HG02610 (cell line): Measurements from ENCODE around the gene DIPK1B.

Experiments used
- ATAC-seq: cut with Tn5 transposase; IDR thresholded peaks from one replicate; pipeline ENCODE4 v1.9.1; 2021; ENCODE audit warnings: mild to moderate bottlenecking, moderate library complexity; ENCODE audit not compliant: unreplicated experiment

DIPK1B gene

DNA sequence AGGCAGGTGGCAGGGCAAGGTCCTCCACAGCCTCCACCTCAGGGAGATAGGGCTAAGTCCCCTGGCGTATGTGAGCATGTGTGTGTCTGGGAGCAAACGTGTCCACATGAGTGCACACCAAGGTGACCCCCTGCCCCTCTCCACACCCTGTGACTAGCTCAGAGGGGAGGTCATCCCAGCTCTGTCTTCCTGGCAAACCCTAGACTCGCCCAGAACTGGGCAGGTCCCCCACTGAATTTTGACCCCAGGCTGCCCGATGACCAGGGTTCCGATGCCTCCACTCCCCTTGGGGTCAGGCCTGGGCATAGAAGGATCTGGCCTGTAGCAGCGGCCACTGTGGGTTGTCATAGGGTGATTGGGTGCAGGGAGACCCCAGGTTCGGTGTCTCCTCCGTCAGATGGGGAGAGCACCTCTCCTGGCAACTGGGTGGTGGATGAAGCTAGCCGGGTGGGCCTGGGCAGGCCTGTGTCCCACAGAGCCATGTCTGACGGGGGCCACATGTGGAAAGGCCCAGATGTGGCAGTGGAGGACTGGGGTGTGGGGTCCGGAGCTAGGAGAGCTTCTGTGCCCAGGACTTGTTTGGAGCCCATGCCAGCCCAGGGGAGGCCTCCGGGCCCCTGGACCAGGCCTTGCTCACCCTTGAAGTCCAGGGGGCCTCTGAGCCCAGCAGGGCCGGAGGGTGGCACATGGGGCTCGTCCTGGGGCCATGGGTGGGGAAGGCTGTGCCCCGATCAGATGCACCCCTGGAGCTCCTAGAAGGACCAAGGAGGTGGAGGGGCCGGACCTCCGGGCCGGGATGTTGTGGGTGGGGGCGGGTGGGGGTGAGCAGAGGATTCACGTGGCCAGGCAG, 6.2 kb downstream of the DIPK1B start:
- ATAC-seq, result no peak

- no peak for ATAC-seq
Measured at GRCh38 chr9:136719195-136719880, 7.0 kb downstream of the DIPK1B start.

- ATAC-seq, result no peak
Measured at GRCh38 chr9:136720251-136720897, 8.0 kb downstream of the DIPK1B start.

GRCh38 chr9:136720898-136721338, 8.5 kb downstream of the DIPK1B start:
- ATAC-seq, result no peak

DNA sequence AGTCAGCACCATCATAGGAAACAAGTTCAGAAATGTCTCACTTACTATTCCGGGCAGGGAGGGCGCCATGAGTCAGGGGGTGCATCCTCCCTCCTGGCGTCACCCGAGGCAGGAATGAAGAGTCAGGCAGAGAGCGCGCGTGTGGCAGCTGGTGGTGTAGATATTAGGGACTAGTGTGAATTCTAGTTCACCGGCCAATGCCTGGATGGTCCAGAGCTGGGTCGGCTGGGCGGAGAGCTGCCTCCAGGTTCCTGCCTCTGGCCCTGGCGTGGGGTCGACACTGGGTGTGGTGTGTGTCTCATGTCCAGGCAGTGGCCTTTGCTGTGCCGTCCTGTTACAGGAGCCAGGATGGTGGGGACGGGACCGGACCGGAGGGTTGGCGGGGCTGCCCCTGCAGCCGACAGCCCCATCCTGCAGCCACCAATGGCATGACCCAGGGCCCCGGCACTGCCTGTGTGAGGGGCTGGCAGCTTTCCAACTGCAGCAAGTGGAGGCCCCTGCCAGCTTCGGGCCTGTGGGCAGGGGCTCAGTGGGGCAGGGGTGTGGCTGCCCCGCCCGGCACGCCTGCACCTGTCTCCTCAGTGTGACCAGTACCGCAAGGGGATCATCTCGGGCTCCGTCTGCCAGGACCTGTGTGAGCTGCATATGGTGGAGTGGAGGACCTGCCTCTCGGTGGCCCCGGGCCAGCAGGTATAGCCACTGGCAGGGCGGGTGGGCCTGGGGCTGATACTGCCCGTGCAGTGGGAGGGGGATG, 9.1 kb downstream of the DIPK1B start:
- no peak for ATAC-seq

DNA sequence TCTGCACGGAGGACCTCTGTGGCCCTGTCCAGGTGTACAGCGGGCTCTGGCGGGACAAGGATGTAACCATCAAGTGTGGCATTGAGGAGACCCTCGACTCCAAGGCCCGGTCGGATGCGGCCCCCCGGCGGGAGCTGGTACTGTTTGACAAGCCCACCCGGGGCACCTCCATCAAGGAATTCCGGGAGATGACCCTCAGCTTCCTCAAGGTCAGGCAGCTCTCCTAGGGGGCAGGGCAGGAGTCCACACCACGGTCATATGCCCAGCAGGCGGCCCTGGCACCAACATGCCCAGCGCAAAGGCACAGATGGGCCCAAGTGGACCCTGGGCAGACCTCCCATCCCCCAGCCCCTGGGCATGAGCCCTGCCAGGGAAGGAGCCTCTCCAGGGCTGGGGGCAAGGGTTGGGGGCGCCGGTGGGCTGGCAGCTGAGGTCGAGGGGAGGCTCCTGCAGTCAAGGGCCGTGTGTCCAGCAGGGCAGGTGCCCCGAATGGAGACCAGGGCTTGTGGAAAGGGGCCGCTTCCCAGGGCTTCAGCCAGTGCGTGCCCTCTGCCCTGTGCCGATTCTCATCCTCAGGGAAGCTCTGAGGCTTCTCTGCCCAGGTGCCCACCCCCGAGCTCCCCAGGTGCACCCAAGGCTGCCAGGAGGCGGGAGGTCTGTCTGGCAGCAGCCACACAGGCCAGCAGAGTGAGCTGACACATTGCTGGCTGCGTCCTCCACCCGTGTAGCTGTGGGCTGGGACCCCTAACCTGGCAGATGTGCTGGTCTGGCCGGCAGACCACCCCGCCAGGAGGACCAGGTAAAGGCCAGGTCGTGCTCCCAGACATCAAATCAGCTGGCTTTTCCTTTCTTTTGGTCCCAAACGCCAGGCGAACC, 10.0 kb downstream of the DIPK1B start:
- ATAC-seq, result no peak

DNA sequence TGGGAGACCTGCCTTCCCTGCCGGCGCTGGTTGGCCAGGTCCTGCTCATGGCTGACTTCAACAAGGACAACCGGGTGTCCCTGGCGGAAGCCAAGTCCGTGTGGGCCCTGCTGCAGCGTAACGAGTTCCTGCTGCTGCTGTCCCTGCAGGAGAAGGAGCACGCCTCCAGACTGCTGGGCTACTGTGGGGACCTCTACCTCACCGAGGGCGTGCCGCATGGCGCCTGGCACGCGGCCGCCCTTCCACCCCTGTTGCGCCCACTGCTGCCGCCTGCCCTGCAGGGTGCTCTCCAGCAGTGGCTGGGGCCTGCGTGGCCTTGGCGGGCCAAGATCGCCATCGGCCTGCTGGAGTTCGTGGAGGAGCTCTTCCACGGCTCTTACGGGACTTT, 10.6 kb downstream of the DIPK1B start:
- ATAC-seq, result no peak

GRCh38 chr9:136723362-136723976, 11.1 kb downstream of the DIPK1B start:
- ATAC-seq, result no peak

DNA sequence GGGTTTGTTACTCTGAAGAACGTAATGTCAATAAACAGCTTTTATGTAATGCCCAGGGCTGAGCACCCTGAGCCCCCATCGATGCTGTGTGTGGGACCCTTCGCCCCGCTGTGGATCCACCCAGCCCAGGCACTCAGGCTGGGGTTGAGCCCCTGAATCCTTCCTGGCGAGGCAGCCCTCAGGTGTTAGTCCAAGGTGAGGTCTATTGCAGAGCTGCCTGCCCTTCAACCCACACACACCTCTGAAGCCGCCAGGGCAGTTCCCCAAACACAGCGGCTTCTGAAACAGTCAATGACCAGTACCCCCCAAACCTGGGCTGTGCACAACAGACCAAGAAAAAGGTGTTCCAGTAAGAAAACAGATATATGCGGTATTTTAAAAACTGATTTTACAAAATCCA, 11.6 kb downstream of the DIPK1B start:
- no peak for ATAC-seq

DNA sequence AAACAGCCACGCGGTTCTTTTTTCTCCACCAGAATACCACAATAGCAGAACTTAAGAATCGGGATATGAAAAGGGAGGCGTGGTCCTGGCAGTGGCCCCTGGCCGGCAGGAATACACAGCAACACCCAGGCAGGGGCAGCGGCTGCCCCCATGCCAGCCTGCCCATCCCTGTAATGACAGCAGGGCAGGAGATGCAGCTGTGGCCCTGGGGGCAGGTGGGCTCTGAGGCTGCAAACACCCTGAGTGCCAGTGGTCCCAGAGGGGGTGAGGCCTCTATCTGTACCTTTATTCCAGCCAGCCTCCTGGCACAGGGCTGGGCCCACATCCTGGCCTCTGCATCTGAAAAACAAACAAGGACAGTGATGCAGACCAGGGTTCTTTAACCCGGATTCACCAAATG, 12.4 kb downstream of the DIPK1B start:
- ATAC-seq, result no peak

DNA sequence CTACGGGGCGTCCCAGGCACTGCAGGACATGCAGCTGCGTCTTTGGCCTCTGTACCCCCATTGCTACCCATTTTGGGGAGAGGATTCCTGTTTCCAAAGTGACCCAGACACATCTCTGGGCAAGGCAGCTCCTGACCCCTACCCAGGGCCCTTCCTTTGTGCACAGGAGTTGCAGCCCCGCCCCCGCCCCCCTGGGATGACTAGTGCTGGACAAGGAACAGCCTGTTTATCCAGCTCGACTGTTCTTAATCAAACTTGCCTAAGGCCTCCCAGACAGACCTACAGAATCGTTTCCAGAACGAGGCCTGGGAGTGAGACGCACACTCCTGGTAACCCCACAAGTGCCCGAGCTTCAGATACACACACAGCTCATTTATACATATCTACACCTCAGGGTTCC, 13.2 kb downstream of the DIPK1B start:
- no peak for ATAC-seq

- ATAC-seq, result no peak
Measured at GRCh38 chr9:136726118-136726517, 13.7 kb downstream of the DIPK1B start.

DNA sequence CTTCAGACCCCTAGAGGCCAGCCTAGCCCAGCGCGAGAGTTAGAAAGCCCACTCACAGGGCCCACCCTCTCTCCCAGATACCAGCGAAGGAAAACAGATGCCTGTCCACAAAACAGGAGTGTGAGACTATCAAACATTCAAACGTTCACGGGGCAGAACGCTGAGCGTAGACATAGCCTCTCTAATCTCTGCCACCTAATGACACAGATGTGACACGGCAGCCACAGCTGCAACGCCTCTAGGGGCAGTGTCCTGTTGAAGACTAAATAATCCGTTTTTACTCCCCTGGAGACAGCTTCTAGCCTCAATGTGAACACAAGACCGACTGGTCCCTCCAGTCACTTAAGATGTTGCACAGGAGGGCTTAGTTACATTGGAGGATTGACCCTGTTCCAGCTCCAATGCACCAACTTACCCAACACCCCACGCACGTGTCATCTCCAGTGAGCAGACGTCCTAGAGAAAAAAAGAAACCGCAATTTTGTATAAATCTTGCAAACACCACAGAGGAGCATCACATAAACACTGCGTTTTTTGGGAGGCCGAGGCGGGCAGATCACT, 14.3 kb downstream of the DIPK1B start:
- no peak for ATAC-seq

DNA sequence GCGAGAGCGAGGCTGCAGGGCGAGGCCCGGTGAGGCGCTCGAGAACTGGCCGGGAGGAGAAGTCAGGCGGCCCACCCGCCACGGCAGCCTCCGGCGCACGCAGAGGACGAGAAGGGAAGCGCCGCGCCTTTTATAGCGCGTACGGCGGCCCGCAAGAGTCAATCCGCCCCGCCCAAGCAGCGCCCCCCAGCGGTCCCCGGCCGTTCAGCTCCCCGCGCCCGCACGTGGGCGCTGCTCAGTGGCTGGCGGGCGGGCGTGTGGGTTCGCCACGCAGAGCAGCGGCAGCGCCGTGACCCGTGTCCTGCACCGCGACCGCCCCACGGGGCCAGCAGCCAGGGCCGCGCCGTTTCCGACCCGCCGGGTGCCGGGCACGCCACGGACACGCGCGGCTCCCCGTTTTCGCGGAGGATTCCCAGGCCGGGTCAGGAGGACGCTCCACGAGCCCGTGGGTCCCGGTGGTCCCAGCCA, 15.7 kb downstream of the DIPK1B start:
- peak; percentile 59 for ATAC-seq

DNA sequence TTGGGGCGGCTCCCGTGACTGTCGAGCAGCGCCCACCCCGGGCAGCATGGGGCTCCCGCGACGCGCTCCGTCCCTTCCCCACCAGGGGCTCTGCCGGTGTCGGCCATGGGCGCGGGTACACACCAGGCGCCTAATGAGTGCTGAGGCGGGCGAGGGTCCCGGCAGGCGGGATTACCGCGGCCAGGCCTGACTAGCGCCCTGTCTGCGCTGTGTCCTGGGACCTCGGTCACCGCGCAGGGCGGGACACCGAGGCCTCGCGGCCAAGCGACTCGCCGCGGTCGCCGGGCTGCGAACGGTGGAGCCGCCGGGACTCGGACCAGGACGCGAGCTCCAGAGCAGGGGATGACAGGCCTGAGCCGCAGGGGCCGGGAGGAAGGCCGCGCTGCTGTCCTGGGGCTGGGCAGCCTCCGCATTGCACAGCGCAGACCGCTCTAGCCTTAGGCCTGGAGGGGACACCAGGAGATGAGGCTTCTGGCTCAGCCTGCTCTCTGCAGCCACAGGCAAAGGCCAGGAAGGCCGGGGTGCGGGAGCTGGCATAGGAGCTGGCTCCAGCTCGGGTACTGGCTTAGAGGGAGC, 16.3 kb downstream of the DIPK1B start:
- ATAC-seq, result peak; percentile 12

- ATAC-seq, result no peak
Measured at GRCh38 chr9:136729144-136729543, 16.8 kb downstream of the DIPK1B start.

- ATAC-seq, result no peak
Measured at GRCh38 chr9:136729926-136730325, 17.6 kb downstream of the DIPK1B start.

- no peak for ATAC-seq
Measured at GRCh38 chr9:136732444-136733178, 20.2 kb downstream of the DIPK1B start.
